A673 (cell line): ENCODE results near the gene WBP1L. TPM values are rescaled to one million over a fixed set of nuclear protein-coding genes. Genes with fewer than 3 reads are reported as not detected.
"Not testable (repeated sequence)": the region's sequence is repeated elsewhere in the genome, so short reads cannot be mapped to it uniquely, and the experiment has no call there.

ENCODE experiments used
- BruUV-seq: library from RNA; stranded (reverse); fragments of 400-500 nt; replicated peaks from 2 replicates; lab custom pipeline; 2021; lab: Mats Ljungman, UMichigan
- CTCF ChIA-PET: fragments of 300-600 bp; sonication (Branson Sonifier 250); formaldehyde crosslinking; loops from one replicate; lab custom pipeline; 2022; ENCODE audit warnings: antibody characterized with exemption; lab: Charles Lee
- POLR2A ChIA-PET: fragments of 300-600 bp; sonication (Branson Sonifier 250); formaldehyde crosslinking; loops from one replicate; lab custom pipeline; 2022; ENCODE audit warnings: antibody characterized with exemption; ENCODE audit not compliant: low non-redundant PET; lab: Charles Lee
- DNase-seq: peaks from one replicate; pipeline ENCODE4 v3.0.0-alpha.2; 2015; ENCODE audit warnings: low spot score
- H3K27ac ChIP-seq: fragments of 200-600 bp; sonication (generic); 2 replicates; pipeline ENCODE4 v1.5.1; 2016; ENCODE audit warnings: mixed run types, low read depth, mild to moderate bottlenecking, mixed read lengths, antibody characterized with exemption, low read length; ENCODE audit not compliant: poor library complexity, severe bottlenecking
- H3K27me3 ChIP-seq: fragments of 200-600 bp; sonication (generic); replicated peaks from 2 replicates; pipeline ENCODE4 v1.6.1; 2017; ENCODE audit warnings: mixed run types, low read depth, mild to moderate bottlenecking, mixed read lengths, antibody characterized with exemption, low read length; ENCODE audit not compliant: insufficient read depth, poor library complexity
- H3K36me3 ChIP-seq: fragments of 200-600 bp; sonication (generic); 2 replicates; pipeline ENCODE4 v1.6.1; 2016; ENCODE audit warnings: mixed run types, mild to moderate bottlenecking, mixed read lengths, antibody characterized with exemption, low read length; ENCODE audit not compliant: insufficient read depth, poor library complexity, severe bottlenecking
- H3K4me1 ChIP-seq: fragments of 200-600 bp; sonication (generic); 2 replicates; pipeline ENCODE4 v1.6.1; 2017; ENCODE audit warnings: mixed run types, mild to moderate bottlenecking, mixed read lengths, antibody characterized with exemption, low read length; ENCODE audit not compliant: insufficient read depth, poor library complexity, severe bottlenecking
- H3K4me3 ChIP-seq: fragments of 200-600 bp; sonication (generic); 2 replicates; pipeline ENCODE4 v1.5.1; 2016; ENCODE audit warnings: low read depth, mixed run types, mild to moderate bottlenecking, mixed read lengths, low read length; ENCODE audit not compliant: poor library complexity, severe bottlenecking
- H3K9me3 ChIP-seq: fragments of 200-600 bp; sonication (generic); 2 replicates; pipeline ENCODE4 v1.6.1; 2016; ENCODE audit warnings: mixed run types, low read depth, mild to moderate bottlenecking, mixed read lengths, antibody characterized with exemption, low read length; ENCODE audit not compliant: poor library complexity, severe bottlenecking
- CTCF ChIP-seq: fragments of 300-800, 200-600 bp; sonication (generic); conservative IDR thresholded peaks from 2 replicates; pipeline ENCODE4 v1.5.1; 2017; ENCODE audit warnings: low read depth, mild to moderate bottlenecking, antibody characterized with exemption, low read length, moderate library complexity, mixed read lengths
- EZH2 ChIP-seq: fragments of 200-600 bp; sonication (generic); IDR thresholded peaks from 2 replicates; pipeline ENCODE4 v1.6.1; 2017; ENCODE audit warnings: borderline replicate concordance, low read depth, mild to moderate bottlenecking, mixed read lengths, antibody characterized with exemption, low read length; ENCODE audit not compliant: poor library complexity, severe bottlenecking
- intact Hi-C: fragments of 100-400 bp; cut with micrococcal nuclease; formaldehyde crosslinking; loops from one replicate; pipeline ENCODE4 v1.10.0; 2022; ENCODE audit not compliant: unreplicated experiment
- total RNA-seq: library from RNA; stranded (reverse); gene quantifications from 2 replicates; pipeline ENCODE4 v1.2.3, GENCODE V29; 2021

WBP1L gene
- total RNA-seq, 1 experiment from 2014 or later: 20.3 TPM

GRCh38 chr10:102835007-102835482 is 91.3 kb downstream of the WBP1L start:
- no peaks in the 10 kb centered on the region for H3K4me1 ChIP-seq
- intact Hi-C loops: loop anchor here (1.0 to 5.0 kb wide), 4 partner anchors 66 to 647 kb away; no protein-coding TSS in a partner anchor
- no peak overlapping the region for H3K27ac ChIP-seq
- H3K36me3 ChIP-seq: no peaks in the 10 kb centered on the region
- H3K9me3 ChIP-seq: no peaks in the 10 kb centered on the region
- DNase-seq: peak; percentile 86
- H3K27me3 ChIP-seq: no peaks in the 10 kb centered on the region
- ChIA-PET CTCF (interaction anchor here (0.5 to 3.4 kb wide), 3 partner anchors 66 to 99 kb away, joined by 3 to 30 read pairs (median 6); partner anchors contain the start of gene WBP1L), POLR2A (no interaction called here)
- no TSS peak for BruUV-seq
- H3K4me3 ChIP-seq: no peak overlapping the region
- TF ChIP-seq EZH2 (no peak), CTCF (peak; percentile 94)

GRCh38 chr10:102837230-102837721 is 93.5 kb downstream of the WBP1L start, which contains the start of gene CYP17A1:
CYP17A1 (minus strand) TSS chr10:102837413; CDS start chr10:102837361, 52 bp downstream.
- H3K27me3 ChIP-seq: no peaks in the 10 kb centered on the region
- H3K36me3 ChIP-seq: no peaks in the 10 kb centered on the region
- TF ChIP-seq CTCF (no peak), EZH2 (no peak)
- H3K27ac ChIP-seq: no peak within 1 kb of the TSS
- intact Hi-C loops: loop anchor here (5.0 kb wide), 2 partner anchors 405 to 645 kb away; no protein-coding TSS in a partner anchor
- H3K4me3 ChIP-seq: no peak within 1 kb of the TSS
- H3K4me1 ChIP-seq: no peaks in the 10 kb centered on the region
- H3K9me3 ChIP-seq: no peaks in the 10 kb centered on the region
- CTCF ChIA-PET: interaction anchor here (0.9 to 3.4 kb wide), 2 partner anchors 64 to 94 kb away, joined by 3 to 30 read pairs; partner anchors contain the start of gene WBP1L
- DNase-seq: peak; percentile 28
- POLR2A ChIA-PET: no interaction called here
- no TSS peak for BruUV-seq

GRCh38 chr10:102838276-102838927 is 94.7 kb downstream of the WBP1L start:
- intact Hi-C loops: loop anchor here (5.0 kb wide), 2 partner anchors 404 to 644 kb away; no protein-coding TSS in a partner anchor
- H3K36me3 ChIP-seq, BruUV-seq, DNase-seq, H3K27me3 ChIP-seq, H3K4me3 ChIP-seq, H3K4me1 ChIP-seq, H3K9me3 ChIP-seq, H3K27ac ChIP-seq, POLR2A ChIA-PET, CTCF ChIA-PET: not testable (repeated sequence)
